ENCODE data around the gene LGI4. TPM values are rescaled to one million over a fixed set of nuclear protein-coding genes. Genes with fewer than 3 reads are reported as not detected.

The LGI4 gene

DNA sequence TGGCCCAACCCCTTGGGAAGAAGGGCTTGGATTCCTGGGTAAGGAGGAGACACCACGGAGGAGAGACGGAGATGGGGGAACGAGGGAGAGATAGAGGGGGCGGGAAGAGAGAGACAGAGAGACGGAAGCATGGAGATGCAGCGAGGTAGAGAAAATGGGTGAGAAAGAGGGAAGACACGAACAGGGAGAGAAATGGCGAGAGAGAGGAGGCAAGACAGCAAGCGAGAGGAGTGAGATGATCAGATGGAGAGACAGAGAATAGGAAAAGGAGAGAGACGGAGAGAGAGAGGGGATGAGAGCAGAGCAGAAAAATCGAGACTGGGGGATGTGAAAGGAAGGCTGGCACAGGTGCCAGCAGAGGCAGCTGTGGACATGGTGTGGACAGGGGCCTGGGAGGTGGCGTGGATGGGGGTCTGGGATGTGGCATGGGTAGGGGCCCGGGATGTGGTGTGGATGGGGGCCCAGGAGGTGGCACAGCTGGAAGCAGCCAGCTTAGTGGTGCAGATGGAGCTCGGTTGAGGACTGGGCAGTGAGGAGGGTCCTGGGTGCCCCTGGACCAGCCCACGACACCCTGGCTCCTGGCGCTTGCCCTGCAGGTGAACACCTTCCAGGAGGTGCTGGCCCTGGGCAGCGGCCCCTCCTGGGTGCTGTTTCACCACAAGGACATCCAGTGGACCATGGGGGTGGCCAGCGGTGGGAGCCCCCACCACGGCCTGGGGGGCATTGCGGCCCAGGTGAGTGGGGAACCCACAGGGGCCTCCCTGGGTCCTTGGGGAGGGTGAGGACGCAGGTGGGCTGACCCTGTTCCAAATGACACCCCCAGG, 59.4 kb downstream of the LGI4 start:
- no peaks in the 10 kb centered on the region for H3K36me3 ChIP-seq (ENCODE audit: control insufficient read depth in 1 of 2, insufficient read depth in 2 of 2, low read depth in 1 of 2, low read length in 2 of 2)
- no peak overlapping the region for H2AK5ac ChIP-seq (ENCODE audit: low read length, severe bottlenecking)
- H3K27ac ChIP-seq (ENCODE audit: low read length, poor library complexity, severe bottlenecking) = no peak overlapping the region
- H3K9me3 ChIP-seq (ENCODE audit: control insufficient read depth, low read length) = peaks cover 4% of the 10 kb centered on the region
- H4K8ac ChIP-seq (ENCODE audit: low read length) = no peak overlapping the region
- no peak overlapping the region for H3K9ac ChIP-seq (ENCODE audit: low read length)
- H3K23ac ChIP-seq (ENCODE audit: low read length in 2 of 2) = no peak overlapping the region
- H3K4me2 ChIP-seq (ENCODE audit: low read length, poor library complexity, severe bottlenecking) = no peak overlapping the region
- H3K27me3 ChIP-seq (ENCODE audit: control insufficient read depth in 1 of 2, insufficient read depth in 1 of 2, low read length in 2 of 2) = peaks cover 9 to 56% of the 10 kb centered on the region in 2 experiments
- no peak overlapping the region for H4K91ac ChIP-seq (ENCODE audit: low read length)
- no peak overlapping the region for H3K18ac ChIP-seq (ENCODE audit: low read depth in 1 of 2, low read length in 2 of 2)
- no peaks in the 10 kb centered on the region for H3K4me1 ChIP-seq (ENCODE audit: control insufficient read depth, insufficient read depth, low read depth, low read length)
- no peak overlapping the region for H2BK120ac ChIP-seq (ENCODE audit: low read depth, low read length)
- no peak for DNase-seq
- no peaks in the 10 kb centered on the region for H3K79me1 ChIP-seq (replicated peaks; ENCODE audit: low read length, poor library complexity, severe bottlenecking)
- no peak overlapping the region for H3K14ac ChIP-seq (ENCODE audit: low read length in 2 of 2)
- H3K4ac ChIP-seq (ENCODE audit: low read depth in 1 of 2, low read length in 2 of 2) = no peak overlapping the region
- H2AFZ ChIP-seq (ENCODE audit: low read depth, low read length) = no peak overlapping the region
- 83% methylated on average over 21 of the region's 21 CpGs for WGBS
- no peak overlapping the region for H2BK15ac ChIP-seq (ENCODE audit: low read depth, poor library complexity, severe bottlenecking)
- H2BK12ac ChIP-seq (ENCODE audit: low read length in 2 of 2) = no peak overlapping the region
- no peak overlapping the region for H2BK5ac ChIP-seq (ENCODE audit: low read depth, low read length, poor library complexity, severe bottlenecking)
- H3K4me3 ChIP-seq (ENCODE audit: insufficient read depth in 1 of 2, low read depth in 1 of 2, low read length in 2 of 2) = no peak overlapping the region

Small RNA genes within 50 kb of the gene (small RNA-seq; reads per million reads assigned to genes)
- not detected for gene AC020907.2 (ENCODE audit: low read depth)
